Cardiac septum (tissue), 1 donor: ENCODE measurements around the gene DAPK1. TPM values are rescaled to one million over a fixed set of nuclear protein-coding genes. Genes with fewer than 3 reads are reported as not detected.

Experiments
- DNase-seq: peaks from one replicate; pipeline ENCODE4 v3.0.0-alpha.2; 2020; ENCODE audit warnings: low spot score
- intact Hi-C: fragments of 100-400 bp; cut with DNase I; formaldehyde crosslinking; loops from one replicate; pipeline ENCODE4 v1.14.0; 2022
- total RNA-seq: library from RNA; stranded (reverse); fragmentation: NEBNext Ultra II Directional; extraction: Animal tissue kit (Norgen Biotek cat#: 25700); gene quantifications from one replicate; pipeline ENCODE4 v1.2.1, GENCODE V29; 2021
- donor health status: DM: no; HTN: no; CAD: no.

The DAPK1 gene
- total RNA-seq, 1 donor from 2014 or later = 2.9 TPM

GRCh38 chr9:87620731-87621322, 123.2 kb downstream of the DAPK1 start:
- DNase-seq = no peak
- intact Hi-C loops = no loop called here

GRCh38 chr9:87622098-87622497, 124.4 kb downstream of the DAPK1 start:
- intact Hi-C loops = no loop called here

GRCh38 chr9:87622923-87623322, 125.3 kb downstream of the DAPK1 start:
- DNase-seq = no peak

More at GRCh38 chr9:87622098-87622497, 124.4 kb downstream of the DAPK1 start:
- no peak for DNase-seq

GRCh38 chr9:87628346-87628745, 130.7 kb downstream of the DAPK1 start:
- intact Hi-C loops = no loop called here
- DNase-seq = no peak

More at GRCh38 chr9:87622923-87623322, 125.3 kb downstream of the DAPK1 start:
- intact Hi-C loops = no loop called here

- intact Hi-C loops = no loop called here
- no peak for DNase-seq
Observed at GRCh38 chr9:87629104-87629503, 131.4 kb downstream of the DAPK1 start.

- no peak for DNase-seq
- intact Hi-C loops = no loop called here
Observed at GRCh38 chr9:87630266-87630665, 132.6 kb downstream of the DAPK1 start.

GRCh38 chr9:87630846-87631245, 133.2 kb downstream of the DAPK1 start:
- DNase-seq = no peak
- intact Hi-C loops = no loop called here

- intact Hi-C loops = no loop called here
- DNase-seq = no peak
Observed at GRCh38 chr9:87635656-87636501, 138.2 kb downstream of the DAPK1 start.

GRCh38 chr9:87638292-87638691, 140.6 kb downstream of the DAPK1 start:
- DNase-seq = no peak
- intact Hi-C loops = no loop called here

GRCh38 chr9:87639949-87640348, 142.3 kb downstream of the DAPK1 start:
- intact Hi-C loops = no loop called here
- no peak for DNase-seq

GRCh38 chr9:87640385-87640795, 142.7 kb downstream of the DAPK1 start:
- DNase-seq = no peak
- intact Hi-C loops = no loop called here

- no peak for DNase-seq
- intact Hi-C loops = no loop called here
Observed at GRCh38 chr9:87641067-87641466, 143.4 kb downstream of the DAPK1 start.

- intact Hi-C loops = no loop called here
Observed at GRCh38 chr9:87642330-87643106, 144.9 kb downstream of the DAPK1 start.

GRCh38 chr9:87643107-87643650, 145.5 kb downstream of the DAPK1 start:
- no peak for DNase-seq
- intact Hi-C loops = no loop called here

More at GRCh38 chr9:87642330-87643106, 144.9 kb downstream of the DAPK1 start:
- no peak for DNase-seq

- no peak for DNase-seq
- intact Hi-C loops = no loop called here
Observed at GRCh38 chr9:87643778-87644570, 146.3 kb downstream of the DAPK1 start.

GRCh38 chr9:87644659-87645058, 147.0 kb downstream of the DAPK1 start:
- no peak for DNase-seq
- intact Hi-C loops = no loop called here

- no peak for DNase-seq
- intact Hi-C loops = no loop called here
Observed at GRCh38 chr9:87646546-87646945, 148.9 kb downstream of the DAPK1 start.

GRCh38 chr9:87647114-87647513, 149.4 kb downstream of the DAPK1 start:
- no peak for DNase-seq
- intact Hi-C loops = no loop called here

GRCh38 chr9:87648606-87649005, 150.9 kb downstream of the DAPK1 start:
- intact Hi-C loops = no loop called here
- no peak for DNase-seq
